H4 (cell line): ENCODE data around the gene OSMR. TPM values are rescaled to one million over a fixed set of nuclear protein-coding genes. Genes with fewer than 3 reads are reported as not detected.

Experiments used
- DNase-seq: peaks from one replicate; pipeline ENCODE4 v3.0.0-alpha.2; 2015; ENCODE audit warnings: low spot score
- total RNA-seq: library from RNA; depleted of rRNA; stranded (reverse); fragments of >200 nt; shearing (Covaris generic); gene quantifications from 2 replicates; pipeline ENCODE4 v1.2.3, GENCODE V29; 2014; rRNA removed

Gene OSMR
- total RNA-seq, 1 experiment from 2014 or later, result 92.0 TPM

DNA sequence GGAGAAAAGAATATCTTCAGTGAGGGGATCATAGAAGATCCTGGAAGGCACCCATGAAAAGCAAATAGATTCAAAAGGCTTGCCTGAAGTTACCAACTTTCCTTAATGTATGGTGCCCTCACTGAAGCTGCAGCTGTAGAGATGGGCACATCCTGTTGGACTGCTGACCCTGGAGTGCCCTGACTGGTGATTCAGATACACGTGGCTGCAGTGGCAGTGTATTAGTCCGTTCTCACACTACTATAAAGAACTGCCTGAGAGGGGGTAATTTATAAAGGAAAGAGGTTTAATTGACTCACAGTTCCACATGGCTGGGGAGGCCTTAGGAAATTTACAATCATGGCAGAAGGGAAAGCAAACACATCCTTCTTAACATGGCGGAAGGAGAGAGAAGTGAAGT lies 80.3 kb downstream of the OSMR start:
- DNase-seq, result no peak

DNA sequence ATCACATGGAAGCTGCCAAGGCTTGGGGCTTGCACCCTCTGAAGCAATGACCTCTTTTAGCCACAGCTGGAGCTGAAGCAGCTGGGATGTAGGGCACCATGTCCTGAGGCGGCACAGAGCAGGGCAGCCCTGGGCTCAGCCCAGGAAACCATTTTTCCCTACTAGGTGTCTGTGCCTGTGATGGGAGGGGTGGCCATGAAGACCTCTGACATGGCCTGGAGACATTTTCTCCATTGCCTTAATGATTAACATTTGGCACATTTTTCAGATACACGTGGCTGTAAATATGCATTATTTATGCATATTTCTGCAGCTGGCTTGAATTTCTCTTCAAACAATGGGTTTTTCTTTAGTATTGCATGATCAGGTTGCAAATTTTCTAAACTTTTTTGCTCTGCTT lies 81.7 kb downstream of the OSMR start:
- DNase-seq, result no peak

DNA sequence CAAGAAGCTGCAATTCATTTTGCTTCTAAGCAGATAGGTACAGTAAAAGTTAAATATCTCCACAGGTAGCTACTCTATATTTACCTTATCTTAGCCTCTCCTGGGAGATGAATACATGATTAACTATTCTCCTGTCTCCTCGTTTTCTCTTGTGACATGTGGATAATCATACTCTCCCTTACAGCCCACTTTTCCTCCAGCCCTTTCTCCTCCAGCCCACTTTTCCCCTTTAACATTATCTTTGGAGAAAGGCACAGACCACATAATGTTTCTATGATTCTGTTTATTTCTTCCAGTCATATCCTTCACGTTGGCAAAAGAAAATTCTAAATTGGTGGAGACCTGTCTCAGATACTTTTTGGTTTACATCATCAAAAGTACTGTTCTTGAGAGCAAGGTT lies 84.0 kb downstream of the OSMR start:
- DNase-seq, result no peak

DNA sequence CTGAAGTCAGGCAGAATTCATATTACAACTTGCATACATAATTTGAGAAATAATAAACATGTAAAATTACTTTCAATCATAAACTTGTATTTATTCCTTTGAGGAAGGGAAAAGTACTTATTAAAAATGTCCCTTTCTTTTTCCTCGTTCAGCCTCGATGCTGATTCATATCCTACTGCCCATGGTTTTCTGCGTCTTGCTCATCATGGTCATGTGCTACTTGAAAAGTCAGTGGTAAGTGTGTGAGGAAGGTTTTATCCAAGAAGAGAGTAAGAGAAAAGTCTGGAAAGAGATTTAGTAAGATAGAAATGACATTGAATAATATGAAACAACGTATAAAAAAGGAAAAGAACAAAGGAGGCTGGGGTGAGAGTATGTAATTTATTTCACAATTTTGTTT lies 85.9 kb downstream of the OSMR start:
- DNase-seq, result no peak

DNA sequence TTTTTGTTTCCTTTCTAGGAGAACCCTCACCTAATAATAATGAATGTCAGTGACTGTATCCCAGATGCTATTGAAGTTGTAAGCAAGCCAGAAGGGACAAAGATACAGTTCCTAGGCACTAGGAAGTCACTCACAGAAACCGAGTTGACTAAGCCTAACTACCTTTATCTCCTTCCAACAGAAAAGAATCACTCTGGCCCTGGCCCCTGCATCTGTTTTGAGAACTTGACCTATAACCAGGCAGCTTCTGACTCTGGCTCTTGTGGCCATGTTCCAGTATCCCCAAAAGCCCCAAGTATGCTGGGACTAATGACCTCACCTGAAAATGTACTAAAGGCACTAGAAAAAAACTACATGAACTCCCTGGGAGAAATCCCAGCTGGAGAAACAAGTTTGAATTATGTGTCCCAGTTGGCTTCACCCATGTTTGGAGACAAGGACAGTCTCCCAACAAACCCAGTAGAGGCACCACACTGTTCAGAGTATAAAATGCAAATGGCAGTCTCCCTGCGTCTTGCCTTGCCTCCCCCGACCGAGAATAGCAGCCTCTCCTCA lies 87.1 kb downstream of the OSMR start:
- DNase-seq, result no peak

DNA sequence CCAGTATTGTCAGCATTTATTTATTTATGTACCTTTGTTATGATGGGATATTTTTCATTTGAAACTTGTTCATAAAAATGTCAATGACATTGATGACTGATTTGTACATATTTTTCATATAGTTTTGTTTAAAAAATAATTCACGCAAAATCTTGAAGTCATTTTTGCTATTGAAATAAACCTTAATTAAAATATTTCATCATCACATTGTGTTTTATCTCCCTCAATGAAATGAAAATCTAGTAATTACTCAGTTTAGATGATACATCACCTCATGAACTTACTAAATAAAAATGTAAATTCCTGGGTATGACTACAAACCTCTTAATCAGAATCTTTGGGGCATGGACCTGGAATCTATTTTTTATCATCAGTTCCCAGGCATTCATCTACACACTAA lies 89.6 kb downstream of the OSMR start:
- no peak for DNase-seq

DNA sequence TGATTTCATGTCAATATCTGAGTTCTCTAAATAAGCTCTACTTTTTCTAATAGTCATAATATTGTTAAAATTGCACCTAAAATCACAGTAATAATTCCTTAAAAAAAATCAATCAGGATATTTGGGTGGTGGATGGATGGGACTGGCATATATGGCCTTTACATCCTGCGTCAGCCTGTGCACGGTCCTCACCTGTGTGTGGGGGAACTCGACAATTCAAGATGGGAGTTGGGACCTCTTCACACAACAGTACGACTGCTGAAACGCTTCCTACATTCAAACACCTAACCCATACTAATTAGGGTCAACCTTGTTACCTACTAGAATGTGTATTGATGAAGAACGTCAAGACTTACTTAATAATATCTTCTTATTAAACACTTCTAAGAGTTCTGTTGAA lies 90.5 kb downstream of the OSMR start:
- DNase-seq, result no peak

DNA sequence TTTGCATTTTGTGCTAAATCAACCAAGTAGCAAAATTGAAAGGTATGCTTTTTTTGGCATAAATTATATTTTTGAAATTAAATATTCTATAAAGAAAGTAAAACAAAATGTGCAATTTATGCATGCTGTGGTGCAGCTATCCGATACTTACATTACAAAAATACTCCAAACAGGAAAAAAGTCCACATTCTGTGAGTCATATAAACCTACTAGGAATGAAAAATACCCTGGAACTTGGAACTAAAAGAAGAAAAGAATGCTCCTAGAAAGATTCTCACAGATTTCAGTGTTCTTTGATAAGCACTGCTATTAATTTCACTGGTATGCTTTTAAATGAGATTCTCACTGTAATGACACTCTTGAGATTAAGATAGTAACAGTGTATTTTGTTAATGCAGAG lies 92.6 kb downstream of the OSMR start:
- DNase-seq, result no peak

DNA sequence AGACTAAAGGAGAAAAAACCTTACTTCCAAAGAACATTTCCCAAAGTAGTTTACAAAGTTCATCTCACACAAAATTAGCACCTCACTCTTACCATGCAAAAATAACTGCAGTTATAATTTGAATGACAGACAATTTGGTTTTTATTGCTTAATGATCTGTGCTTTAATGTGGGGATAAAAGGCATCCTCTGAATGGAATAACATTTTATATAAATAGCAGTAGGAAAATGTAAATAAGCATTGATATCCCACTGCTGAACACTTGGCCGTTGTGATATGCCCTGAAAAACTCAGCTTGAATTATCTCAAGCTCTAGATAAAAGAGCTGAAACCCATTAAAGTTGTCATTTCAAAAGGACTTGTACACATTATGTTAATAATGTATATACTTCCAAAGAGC lies 93.2 kb downstream of the OSMR start:
- DNase-seq, result no peak

DNA sequence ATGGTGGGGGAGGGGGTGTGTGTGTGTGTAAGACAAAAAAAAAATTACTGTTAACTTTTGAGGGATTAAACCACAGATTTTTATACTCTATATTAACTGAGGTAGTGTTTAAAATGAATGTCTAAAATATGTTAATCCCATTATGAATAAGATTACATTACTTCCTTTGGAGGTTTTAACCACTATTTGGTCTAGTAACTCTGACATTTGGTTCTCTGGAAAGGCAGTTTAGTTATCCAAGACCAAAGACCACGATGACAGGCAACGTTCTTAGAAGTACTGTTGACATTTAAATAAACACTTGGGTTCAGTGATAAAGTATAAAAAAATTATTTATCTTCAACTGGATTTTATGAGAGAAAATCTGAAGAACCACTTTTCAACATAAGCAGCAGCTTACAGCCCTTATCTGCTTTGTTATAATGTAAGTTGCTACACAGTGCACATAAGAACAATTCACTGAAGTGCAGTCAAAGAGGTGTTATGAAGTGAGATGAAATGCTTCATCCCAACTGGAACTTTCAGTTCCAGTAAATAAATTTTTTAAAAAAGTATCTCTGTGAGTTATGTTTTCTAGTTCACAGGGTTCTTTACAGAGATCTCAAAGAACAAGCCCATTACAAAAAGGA lies 94.5 kb downstream of the OSMR start:
- DNase-seq, result no peak

DNA sequence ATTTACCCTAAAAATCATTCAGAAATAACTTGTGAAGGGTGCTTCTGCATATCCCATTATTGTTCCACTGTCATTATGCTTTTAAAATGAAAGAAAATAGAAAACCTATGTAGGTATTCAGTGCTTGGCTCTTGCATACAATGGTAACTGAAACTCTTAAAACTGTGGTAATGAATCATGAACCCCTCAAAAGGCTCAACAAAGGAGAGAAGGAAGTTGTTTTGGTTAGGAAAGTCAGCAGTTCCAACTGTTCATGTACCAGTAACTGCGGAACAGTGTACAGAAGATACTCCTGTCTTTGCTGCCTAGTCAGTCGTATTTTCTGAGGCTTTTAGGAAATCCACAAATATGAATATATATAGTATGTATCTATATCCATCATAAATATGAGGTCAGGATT lies 96.1 kb downstream of the OSMR start:
- DNase-seq, result no peak

DNA sequence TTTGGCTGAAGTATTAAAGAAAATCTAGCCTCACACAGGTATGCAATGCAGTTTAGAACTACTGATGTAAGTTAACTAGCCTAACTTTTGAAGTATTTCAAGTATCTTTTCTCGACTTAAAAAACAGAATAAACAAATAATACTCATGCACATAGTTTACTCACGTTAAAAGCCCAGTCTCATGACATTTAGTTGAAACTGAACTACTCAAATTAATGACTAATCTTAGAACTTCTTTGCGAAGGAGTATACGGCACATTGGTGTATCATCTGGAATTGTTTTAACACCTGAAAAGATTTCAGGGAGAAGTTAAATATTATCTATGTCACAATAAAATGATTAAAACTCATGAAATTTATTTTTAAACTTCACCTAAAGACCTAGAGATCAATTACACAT lies 98.5 kb downstream of the OSMR start:
- DNase-seq, result no peak

DNA sequence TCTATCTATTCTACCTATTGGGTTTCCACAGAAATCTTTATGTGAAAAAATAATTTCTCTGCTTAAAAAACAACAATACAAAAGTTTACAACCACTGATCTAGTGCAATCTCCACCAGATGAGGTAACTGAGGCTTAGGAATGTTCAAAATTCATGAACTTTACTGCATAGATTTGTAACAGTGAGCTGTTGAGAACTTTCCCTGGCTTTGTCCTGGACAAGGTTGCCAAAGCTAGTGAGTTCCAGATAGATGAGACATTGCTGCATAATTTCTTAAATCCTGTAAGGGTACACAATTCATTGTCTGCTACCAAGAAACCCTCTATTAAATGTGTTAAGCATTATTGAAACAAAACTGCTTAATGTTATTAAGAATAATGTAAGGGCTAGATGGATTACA lies 102.7 kb downstream of the OSMR start:
- DNase-seq, result no peak

DNA sequence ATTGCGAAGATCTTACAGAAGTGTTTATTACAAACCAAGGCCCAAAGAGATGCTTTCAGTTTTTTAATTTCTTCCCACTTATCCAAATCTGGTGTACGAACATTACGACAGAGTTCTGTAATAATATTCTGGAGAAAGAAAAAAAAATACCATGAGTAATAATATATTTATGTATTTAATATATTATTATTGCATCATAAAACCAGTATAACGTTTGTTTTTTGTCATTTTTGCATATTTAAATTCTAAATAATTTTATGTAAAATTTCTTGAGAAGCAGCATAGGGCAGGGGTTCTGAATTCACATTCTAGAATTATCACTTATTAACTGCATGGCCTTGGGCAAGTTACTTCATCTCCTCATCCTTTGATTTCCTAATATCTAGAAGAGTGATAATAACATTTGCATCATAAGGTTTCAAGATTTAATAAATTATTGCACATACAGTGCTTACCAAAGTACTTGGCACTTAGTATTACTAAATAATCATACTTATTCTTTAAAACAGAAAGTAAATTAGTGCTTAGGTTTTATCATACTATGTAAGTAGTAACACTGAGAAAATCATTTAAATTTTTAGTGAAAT lies 107.7 kb downstream of the OSMR start:
- no peak for DNase-seq

DNA sequence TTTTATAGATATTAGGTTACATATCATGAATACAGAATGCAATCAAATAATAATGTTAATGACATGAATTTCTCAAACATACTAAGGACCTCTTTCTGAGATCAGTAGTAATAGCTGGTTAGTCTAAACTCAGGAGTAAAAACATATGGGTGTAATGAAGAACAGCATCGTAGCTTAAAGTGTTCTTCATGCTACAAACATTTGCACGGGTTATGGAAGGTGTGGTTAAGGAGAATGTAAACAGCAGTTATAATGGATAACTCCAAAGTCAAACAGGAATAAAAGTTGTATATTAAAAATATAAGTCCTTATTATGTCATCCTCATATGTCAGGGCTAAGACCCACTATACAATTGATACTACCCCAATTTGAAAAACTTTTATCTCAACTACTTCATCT lies 115.9 kb downstream of the OSMR start:
- DNase-seq, result no peak

DNA sequence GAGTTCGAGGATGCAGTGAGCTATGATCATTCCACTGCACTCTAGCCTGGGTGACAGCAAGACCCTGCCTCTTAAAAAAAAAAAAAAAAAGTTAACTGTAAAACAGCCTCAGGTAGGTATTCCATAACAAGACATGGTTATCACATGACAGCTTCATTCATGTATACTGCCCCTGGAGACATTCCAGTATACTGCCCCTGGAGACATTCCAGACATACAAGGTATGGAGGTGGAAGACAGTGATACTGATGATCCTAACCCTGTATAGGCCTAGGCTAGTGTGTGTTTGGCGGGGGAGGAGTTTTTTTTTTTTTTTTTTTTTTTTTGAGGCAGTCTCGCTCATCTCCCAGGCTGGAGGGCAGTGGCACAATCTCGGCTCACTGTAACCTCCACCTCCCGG lies 122.9 kb downstream of the OSMR start:
- DNase-seq, result no peak

DNA sequence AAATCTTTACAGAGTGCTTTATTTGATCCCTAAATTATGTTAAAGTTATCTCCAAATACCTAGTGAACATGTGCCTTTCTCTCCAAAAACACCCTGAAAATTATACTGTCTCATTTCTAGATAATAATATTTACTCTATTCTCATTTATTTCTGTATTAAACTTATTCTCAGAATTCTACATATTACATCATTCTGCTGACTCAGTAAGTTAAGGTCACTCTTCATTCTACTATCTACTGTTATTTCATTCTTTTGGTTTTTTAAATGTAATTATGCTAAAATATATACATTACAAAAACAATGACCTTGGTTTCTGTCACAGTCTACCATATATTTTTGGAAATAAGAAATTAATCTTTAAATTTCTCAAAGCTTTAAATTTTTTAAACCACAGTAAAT lies 132.2 kb downstream of the OSMR start:
- no peak for DNase-seq

DNA sequence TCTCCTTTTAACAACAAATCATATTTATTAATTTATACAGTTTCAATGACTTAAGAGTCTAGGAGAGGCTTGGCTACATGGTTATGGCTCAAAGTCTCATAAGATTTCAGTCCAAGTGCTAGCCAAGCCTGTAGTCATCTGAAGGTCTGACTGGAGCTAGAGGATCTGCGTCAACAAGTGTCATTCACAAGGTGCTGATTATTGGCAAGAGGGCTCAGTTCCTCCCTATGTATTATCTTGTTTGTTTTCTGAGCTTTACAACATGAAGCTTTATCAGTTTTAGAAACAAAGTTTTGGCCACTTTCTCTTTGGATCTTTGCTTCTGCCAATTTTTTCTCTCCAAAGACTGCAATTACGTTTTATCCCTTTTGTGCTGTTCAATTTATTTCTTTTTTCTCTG lies 133.7 kb downstream of the OSMR start:
- no peak for DNase-seq

Other genes starting within 250 kb of the OSMR start
- 11.9 and 12.2 TPM in 2 replicates for gene RICTOR, start 228.4 kb downstream of the OSMR start, total RNA-seq